HEK293 (cell line): Measurements from ENCODE around the gene RASSF3.

Experiments
- GLI4 ChIP-seq: fragments of 450-650 bp; formaldehyde crosslinking; IDR thresholded peaks from 2 replicates; pipeline ENCODE4 v1.5.1; 2016; ENCODE audit warnings: missing biosample characterization, missing genetic modification characterization
- HOXA7 ChIP-seq: sonication (generic); formaldehyde crosslinking; IDR thresholded peaks from 2 replicates; pipeline ENCODE4 v1.8.1; 2022; ENCODE audit warnings: missing genetic modification reagents, borderline replicate concordance
- HOXD13 ChIP-seq: sonication (generic); formaldehyde crosslinking; IDR thresholded peaks from 2 replicates; pipeline ENCODE4 v1.8.0; 2022; ENCODE audit warnings: missing genetic modification reagents, borderline replicate concordance
- IKZF3 ChIP-seq: fragments of 450-650 bp; IDR thresholded peaks from 2 replicates; pipeline ENCODE4 v1.5.0; 2018; ENCODE audit warnings: missing biosample characterization, mild to moderate bottlenecking, missing genetic modification characterization, moderate library complexity
- REPIN1 ChIP-seq: fragments of 450-650 bp; formaldehyde crosslinking; IDR thresholded peaks from 2 replicates; pipeline ENCODE4 v1.5.1; 2017; ENCODE audit warnings: missing biosample characterization, missing genetic modification characterization, low read depth
- SETDB1 ChIP-seq: IDR thresholded peaks from one replicate; pipeline ENCODE4 v1.6.1; 2017; ENCODE audit warnings: mild to moderate bottlenecking, low read length, moderate library complexity, mixed read lengths; ENCODE audit not compliant: insufficient read length
- SP2 ChIP-seq: fragments of 450-650 bp; formaldehyde crosslinking; IDR thresholded peaks from 2 replicates; pipeline ENCODE4 v1.5.1; 2016; ENCODE audit warnings: missing biosample characterization, missing genetic modification characterization
- TRIM28 ChIP-seq: IDR thresholded peaks from 2 replicates; pipeline ENCODE4 v1.6.1; 2011; ENCODE audit warnings: low read length, control low read depth, borderline replicate concordance
- ZBTB20 ChIP-seq: fragments of 450-650 bp; formaldehyde crosslinking; IDR thresholded peaks from 2 replicates; pipeline ENCODE4 v1.5.1; 2016; ENCODE audit warnings: missing biosample characterization, missing genetic modification characterization
- ZBTB7A ChIP-seq: fragments of 450-650 bp; formaldehyde crosslinking; IDR thresholded peaks from 2 replicates; pipeline ENCODE4 v1.5.1; 2016; ENCODE audit warnings: low read depth, missing biosample characterization, missing genetic modification characterization
- ZNF155 ChIP-seq: fragments of 450-650 bp; formaldehyde crosslinking; IDR thresholded peaks from 2 replicates; pipeline ENCODE4 v1.5.1; 2016; ENCODE audit warnings: missing biosample characterization, missing genetic modification characterization
- ZNF174 ChIP-seq: fragments of 450-650 bp; formaldehyde crosslinking; IDR thresholded peaks from 2 replicates; pipeline ENCODE4 v1.5.0; 2017; ENCODE audit warnings: missing biosample characterization, mild to moderate bottlenecking, missing genetic modification characterization
- ZNF175 ChIP-seq: fragments of 450-650 bp; formaldehyde crosslinking; IDR thresholded peaks from 2 replicates; pipeline ENCODE4 v1.5.1; 2016; ENCODE audit warnings: missing biosample characterization, missing genetic modification characterization
- ZNF223 ChIP-seq: fragments of 450-650 bp; formaldehyde crosslinking; IDR thresholded peaks from 2 replicates; pipeline ENCODE4 v1.5.1; 2016; ENCODE audit warnings: missing biosample characterization, missing genetic modification characterization
- ZNF23 ChIP-seq: fragments of 450-650 bp; formaldehyde crosslinking; IDR thresholded peaks from 2 replicates; pipeline ENCODE4 v1.5.1; 2016; ENCODE audit warnings: missing biosample characterization, missing genetic modification characterization, borderline replicate concordance
- ZNF239 ChIP-seq: fragments of 450-650 bp; formaldehyde crosslinking; IDR thresholded peaks from 2 replicates; pipeline ENCODE4 v1.5.1; 2016; ENCODE audit warnings: missing biosample characterization, missing genetic modification characterization
- ZNF266 ChIP-seq: fragments of 450-650 bp; formaldehyde crosslinking; IDR thresholded peaks from 2 replicates; pipeline ENCODE4 v1.5.1; 2016; ENCODE audit warnings: missing biosample characterization, missing genetic modification characterization, low read depth
- ZNF302 ChIP-seq: fragments of 450-650 bp; formaldehyde crosslinking; IDR thresholded peaks from 2 replicates; pipeline ENCODE4 v1.5.1; 2016; ENCODE audit warnings: missing biosample characterization, missing genetic modification characterization, low read depth
- ZNF354C ChIP-seq: fragments of 450-650 bp; formaldehyde crosslinking; IDR thresholded peaks from 2 replicates; pipeline ENCODE4 v1.5.1; 2016; ENCODE audit warnings: missing biosample characterization, missing genetic modification characterization, low read depth, borderline replicate concordance
- ZNF549 ChIP-seq: fragments of 450-650 bp; IDR thresholded peaks from 2 replicates; pipeline ENCODE4 v1.5.1; 2018; ENCODE audit warnings: missing biosample characterization, missing genetic modification characterization, mild to moderate bottlenecking, inconsistent platforms, moderate library complexity
- ZNF571 ChIP-seq: fragments of 450-650 bp; formaldehyde crosslinking; IDR thresholded peaks from 2 replicates; pipeline ENCODE4 v1.5.0; 2017; ENCODE audit warnings: missing biosample characterization, missing genetic modification characterization
- ZNF596 ChIP-seq: fragments of 450-650 bp; IDR thresholded peaks from 2 replicates; pipeline ENCODE4 v1.5.0; 2018; ENCODE audit warnings: missing biosample characterization, mild to moderate bottlenecking, missing genetic modification characterization, moderate library complexity
- ZNF610 ChIP-seq: fragments of 450-650 bp; formaldehyde crosslinking; IDR thresholded peaks from 2 replicates; pipeline ENCODE4 v1.5.1; 2016; ENCODE audit warnings: missing biosample characterization, missing genetic modification characterization, borderline replicate concordance
- ZNF785 ChIP-seq: fragments of 450-650 bp; formaldehyde crosslinking; IDR thresholded peaks from 2 replicates; pipeline ENCODE4 v1.5.1; 2016; ENCODE audit warnings: missing biosample characterization, missing genetic modification characterization
- ZNF830 ChIP-seq: fragments of 450-650 bp; IDR thresholded peaks from 2 replicates; pipeline ENCODE4 v1.5.0; 2018; ENCODE audit warnings: missing biosample characterization, missing genetic modification characterization, low read depth, mild to moderate bottlenecking, moderate library complexity
- ZNF837 ChIP-seq: fragments of 450-650 bp; formaldehyde crosslinking; IDR thresholded peaks from 2 replicates; pipeline ENCODE4 v1.5.1; 2016; ENCODE audit warnings: missing biosample characterization, missing genetic modification characterization
- TF ChIP-seq, protein P1 (sequence below): fragments of 450-650 bp; formaldehyde crosslinking; IDR thresholded peaks from 2 replicates; pipeline ENCODE4 v1.5.1; 2016; ENCODE audit warnings: missing biosample characterization, missing genetic modification characterization
- TF ChIP-seq, protein P2 (sequence below): fragments of 450-650 bp; formaldehyde crosslinking; IDR thresholded peaks from 2 replicates; pipeline ENCODE4 v1.5.0; 2017; ENCODE audit warnings: missing biosample characterization, missing genetic modification characterization, borderline replicate concordance
- TF ChIP-seq, protein P3 (sequence below): sonication (generic); formaldehyde crosslinking; IDR thresholded peaks from 2 replicates; pipeline ENCODE4 v1.8.1; 2022; ENCODE audit warnings: mild to moderate bottlenecking, moderate library complexity, missing genetic modification reagents
- TF ChIP-seq, protein P4 (sequence below): fragments of 450-650 bp; formaldehyde crosslinking; IDR thresholded peaks from 2 replicates; pipeline ENCODE4 v1.5.1; 2016; ENCODE audit warnings: missing biosample characterization, missing genetic modification characterization
- TF ChIP-seq, protein P5 (sequence below): fragments of 450-650 bp; formaldehyde crosslinking; IDR thresholded peaks from 2 replicates; pipeline ENCODE4 v1.5.1; 2017; ENCODE audit warnings: missing biosample characterization, missing genetic modification characterization
- TF ChIP-seq, protein P6 (sequence below): fragments of 450-650 bp; formaldehyde crosslinking; IDR thresholded peaks from 2 replicates; pipeline ENCODE4 v1.5.1; 2016; ENCODE audit warnings: missing biosample characterization, missing genetic modification characterization

RASSF3 gene

DNA sequence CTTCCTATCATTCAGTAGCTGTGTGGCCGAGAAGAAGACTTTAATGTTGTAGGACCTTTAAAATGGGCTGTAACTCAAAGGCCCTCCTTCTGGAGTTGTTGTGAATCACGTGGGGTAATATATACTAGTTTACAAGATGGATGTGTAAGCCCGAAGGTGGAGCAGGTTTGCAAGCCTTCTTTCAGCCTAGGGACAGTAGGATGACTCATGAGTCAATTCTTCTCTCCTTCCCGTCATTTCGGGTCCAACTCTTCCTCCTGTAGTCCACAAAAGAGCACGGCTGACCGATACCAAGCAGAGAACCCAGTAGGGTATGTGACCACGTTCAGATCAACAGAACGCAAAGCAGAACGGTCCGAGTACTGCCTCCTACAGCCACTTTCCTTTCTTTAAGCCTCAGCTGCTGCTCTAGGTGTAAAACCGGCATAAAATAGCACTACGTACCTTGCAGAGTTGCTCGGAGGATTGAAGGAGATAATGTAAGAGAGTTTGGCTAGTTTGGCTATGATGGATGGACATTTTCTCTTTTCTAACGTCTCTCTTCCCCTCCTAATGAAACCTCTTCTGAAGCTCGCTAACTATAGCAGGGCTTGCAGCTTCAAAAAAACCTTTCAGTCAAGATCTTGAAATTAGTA is 1.3 kb upstream of the RASSF3 start (continued):
- TF ChIP-seq, protein P1, sequence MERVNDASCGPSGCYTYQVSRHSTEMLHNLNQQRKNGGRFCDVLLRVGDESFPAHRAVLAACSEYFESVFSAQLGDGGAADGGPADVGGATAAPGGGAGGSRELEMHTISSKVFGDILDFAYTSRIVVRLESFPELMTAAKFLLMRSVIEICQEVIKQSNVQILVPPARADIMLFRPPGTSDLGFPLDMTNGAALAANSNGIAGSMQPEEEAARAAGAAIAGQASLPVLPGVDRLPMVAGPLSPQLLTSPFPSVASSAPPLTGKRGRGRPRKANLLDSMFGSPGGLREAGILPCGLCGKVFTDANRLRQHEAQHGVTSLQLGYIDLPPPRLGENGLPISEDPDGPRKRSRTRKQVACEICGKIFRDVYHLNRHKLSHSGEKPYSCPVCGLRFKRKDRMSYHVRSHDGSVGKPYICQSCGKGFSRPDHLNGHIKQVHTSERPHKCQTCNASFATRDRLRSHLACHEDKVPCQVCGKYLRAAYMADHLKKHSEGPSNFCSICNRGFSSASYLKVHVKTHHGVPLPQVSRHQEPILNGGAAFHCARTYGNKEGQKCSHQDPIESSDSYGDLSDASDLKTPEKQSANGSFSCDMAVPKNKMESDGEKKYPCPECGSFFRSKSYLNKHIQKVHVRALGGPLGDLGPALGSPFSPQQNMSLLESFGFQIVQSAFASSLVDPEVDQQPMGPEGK = no peak
- TF ChIP-seq IKZF3 (tag by site-specific recombination) (no peak), ZNF175 (tag by site-specific recombination) (no peak), ZNF837 (tag by site-specific recombination) (no peak), ZNF785 (no peak), SETDB1 (no peak), ZNF830 (no peak), HOXD13 (CRISPR knock-in tag) (0 out of 2 replicates have a peak, but pooled peaks have one; percentile 44), ZNF549 (tag by site-specific recombination) (no peak), ZNF174 (tag by site-specific recombination) (no peak), ZBTB7A (tag by site-specific recombination) (no peak), HOXA7 (no peak), TRIM28 (peak; percentile 57; the same call in 1 of the 2 replicates), ZNF571 (tag by site-specific recombination) (no peak), REPIN1 (tag by site-specific recombination) (no peak), ZNF239 (tag by site-specific recombination) (no peak), ZNF354C (tag by site-specific recombination) (no peak), ZNF596 (no peak), GLI4 (tag by site-specific recombination) (no peak), ZBTB20 (peak; percentile 62; the same call in 1 of the 2 replicates), SP2 (tag by site-specific recombination) (peak; percentile 42; the same call in 1 of the 2 replicates), ZNF302 (tag by site-specific recombination) (no peak), ZNF23 (tag by site-specific recombination) (no peak), ZNF610 (tag by site-specific recombination) (0 out of 2 replicates have a peak, but pooled peaks have one; percentile 18), ZNF155 (tag by site-specific recombination) (no peak), ZNF223 (tag by site-specific recombination) (peak; percentile 98), ZNF266 (no peak)
- TF ChIP-seq, protein P2, sequence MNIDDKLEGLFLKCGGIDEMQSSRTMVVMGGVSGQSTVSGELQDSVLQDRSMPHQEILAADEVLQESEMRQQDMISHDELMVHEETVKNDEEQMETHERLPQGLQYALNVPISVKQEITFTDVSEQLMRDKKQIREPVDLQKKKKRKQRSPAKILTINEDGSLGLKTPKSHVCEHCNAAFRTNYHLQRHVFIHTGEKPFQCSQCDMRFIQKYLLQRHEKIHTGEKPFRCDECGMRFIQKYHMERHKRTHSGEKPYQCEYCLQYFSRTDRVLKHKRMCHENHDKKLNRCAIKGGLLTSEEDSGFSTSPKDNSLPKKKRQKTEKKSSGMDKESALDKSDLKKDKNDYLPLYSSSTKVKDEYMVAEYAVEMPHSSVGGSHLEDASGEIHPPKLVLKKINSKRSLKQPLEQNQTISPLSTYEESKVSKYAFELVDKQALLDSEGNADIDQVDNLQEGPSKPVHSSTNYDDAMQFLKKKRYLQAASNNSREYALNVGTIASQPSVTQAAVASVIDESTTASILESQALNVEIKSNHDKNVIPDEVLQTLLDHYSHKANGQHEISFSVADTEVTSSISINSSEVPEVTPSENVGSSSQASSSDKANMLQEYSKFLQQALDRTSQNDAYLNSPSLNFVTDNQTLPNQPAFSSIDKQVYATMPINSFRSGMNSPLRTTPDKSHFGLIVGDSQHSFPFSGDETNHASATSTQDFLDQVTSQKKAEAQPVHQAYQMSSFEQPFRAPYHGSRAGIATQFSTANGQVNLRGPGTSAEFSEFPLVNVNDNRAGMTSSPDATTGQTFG (tag by site-specific recombination) = no peak
- TF ChIP-seq, protein P3, sequence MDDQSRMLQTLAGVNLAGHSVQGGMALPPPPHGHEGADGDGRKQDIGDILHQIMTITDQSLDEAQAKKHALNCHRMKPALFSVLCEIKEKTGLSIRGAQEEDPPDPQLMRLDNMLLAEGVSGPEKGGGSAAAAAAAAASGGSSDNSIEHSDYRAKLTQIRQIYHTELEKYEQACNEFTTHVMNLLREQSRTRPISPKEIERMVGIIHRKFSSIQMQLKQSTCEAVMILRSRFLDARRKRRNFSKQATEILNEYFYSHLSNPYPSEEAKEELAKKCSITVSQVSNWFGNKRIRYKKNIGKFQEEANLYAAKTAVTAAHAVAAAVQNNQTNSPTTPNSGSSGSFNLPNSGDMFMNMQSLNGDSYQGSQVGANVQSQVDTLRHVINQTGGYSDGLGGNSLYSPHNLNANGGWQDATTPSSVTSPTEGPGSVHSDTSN (CRISPR knock-in tag) = no peak
- TF ChIP-seq, protein P4, sequence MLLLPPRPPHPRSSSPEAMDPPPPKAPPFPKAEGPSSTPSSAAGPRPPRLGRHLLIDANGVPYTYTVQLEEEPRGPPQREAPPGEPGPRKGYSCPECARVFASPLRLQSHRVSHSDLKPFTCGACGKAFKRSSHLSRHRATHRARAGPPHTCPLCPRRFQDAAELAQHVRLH (tag by site-specific recombination) = 0 out of 2 replicates have a peak, but pooled peaks have one; percentile 25
- TF ChIP-seq, protein P5, sequence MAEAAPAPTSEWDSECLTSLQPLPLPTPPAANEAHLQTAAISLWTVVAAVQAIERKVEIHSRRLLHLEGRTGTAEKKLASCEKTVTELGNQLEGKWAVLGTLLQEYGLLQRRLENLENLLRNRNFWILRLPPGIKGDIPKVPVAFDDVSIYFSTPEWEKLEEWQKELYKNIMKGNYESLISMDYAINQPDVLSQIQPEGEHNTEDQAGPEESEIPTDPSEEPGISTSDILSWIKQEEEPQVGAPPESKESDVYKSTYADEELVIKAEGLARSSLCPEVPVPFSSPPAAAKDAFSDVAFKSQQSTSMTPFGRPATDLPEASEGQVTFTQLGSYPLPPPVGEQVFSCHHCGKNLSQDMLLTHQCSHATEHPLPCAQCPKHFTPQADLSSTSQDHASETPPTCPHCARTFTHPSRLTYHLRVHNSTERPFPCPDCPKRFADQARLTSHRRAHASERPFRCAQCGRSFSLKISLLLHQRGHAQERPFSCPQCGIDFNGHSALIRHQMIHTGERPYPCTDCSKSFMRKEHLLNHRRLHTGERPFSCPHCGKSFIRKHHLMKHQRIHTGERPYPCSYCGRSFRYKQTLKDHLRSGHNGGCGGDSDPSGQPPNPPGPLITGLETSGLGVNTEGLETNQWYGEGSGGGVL (tag by site-specific recombination) = no peak
- TF ChIP-seq, protein P6, sequence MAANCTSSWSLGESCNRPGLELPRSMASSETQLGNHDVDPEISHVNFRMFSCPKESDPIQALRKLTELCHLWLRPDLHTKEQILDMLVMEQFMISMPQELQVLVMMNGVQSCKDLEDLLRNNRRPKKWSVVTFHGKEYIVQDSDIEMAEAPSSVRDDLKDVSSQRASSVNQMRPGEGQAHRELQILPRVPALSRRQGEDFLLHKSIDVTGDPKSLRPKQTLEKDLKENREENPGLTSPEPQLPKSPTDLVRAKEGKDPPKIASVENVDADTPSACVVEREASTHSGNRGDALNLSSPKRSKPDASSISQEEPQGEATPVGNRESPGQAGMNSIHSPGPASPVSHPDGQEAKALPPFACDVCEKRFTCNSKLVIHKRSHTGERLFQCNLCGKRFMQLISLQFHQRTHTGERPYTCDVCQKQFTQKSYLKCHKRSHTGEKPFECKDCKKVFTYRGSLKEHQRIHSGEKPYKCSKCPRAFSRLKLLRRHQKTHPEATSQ (tag by site-specific recombination) = no peak
